ENCODE results near the gene HIC2. TPM values are rescaled to one million over a fixed set of nuclear protein-coding genes. Genes with fewer than 3 reads are reported as not detected.
"Not testable (repeated sequence)": the region's sequence is repeated elsewhere in the genome, so short reads cannot be mapped to it uniquely, and the experiment has no call there.

HIC2 gene
- total RNA-seq, 1 donor from 2014 or later, result 44.2 TPM

DNA sequence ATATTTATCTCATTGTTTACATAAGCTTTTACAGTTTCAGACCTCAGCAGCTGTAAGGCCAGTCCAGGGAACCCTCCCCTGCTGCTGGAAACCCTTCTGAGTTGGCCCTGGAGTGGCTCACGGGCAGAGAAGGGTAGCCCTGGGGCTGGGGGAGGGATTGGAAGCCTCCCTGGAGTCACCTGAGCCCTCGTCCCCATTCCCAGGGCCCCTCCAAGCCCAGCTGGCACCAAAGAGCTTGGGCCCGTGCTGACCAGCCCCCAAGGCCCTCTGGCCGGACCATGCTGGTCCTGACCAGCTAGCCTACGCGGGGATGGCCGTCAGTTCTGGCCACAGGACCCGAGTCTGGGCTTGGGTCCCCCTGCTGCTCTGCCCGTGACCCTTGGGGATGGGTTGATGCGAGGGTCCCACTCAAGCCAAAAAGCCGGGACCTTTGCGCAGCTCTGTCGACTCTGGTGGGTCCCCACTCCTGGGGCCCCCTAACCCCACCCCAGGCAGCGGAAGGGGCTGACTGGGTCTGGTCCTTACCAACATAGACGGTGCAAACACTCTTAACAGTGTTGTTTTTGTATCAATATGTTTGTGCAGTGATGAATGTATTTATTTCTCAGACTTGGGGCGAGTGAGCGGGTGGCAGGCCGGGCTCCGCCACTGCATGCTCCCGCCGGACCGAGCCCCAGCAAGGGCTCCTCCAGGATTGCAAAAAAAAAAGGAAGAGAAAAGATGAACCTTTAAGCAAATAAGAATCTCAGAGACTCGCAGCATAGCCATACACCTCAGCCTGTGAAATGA lies 32.6 kb downstream of the HIC2 start:
- Mint-ChIP-seq H3K4me1 (peaks cover 7% of the 10 kb centered on the region), H3K4me3 (no peak overlapping the region), H3K36me3 (ENCODE audit: low read depth) (no peaks in the 10 kb centered on the region), H3K9me3 (no peaks in the 10 kb centered on the region), H3K27ac (ENCODE audit: unreplicated experiment) (no peak overlapping the region), H3K27me3 (ENCODE audit: low read depth) (no peaks in the 10 kb centered on the region)
- TF ChIP-seq, protein P1, sequence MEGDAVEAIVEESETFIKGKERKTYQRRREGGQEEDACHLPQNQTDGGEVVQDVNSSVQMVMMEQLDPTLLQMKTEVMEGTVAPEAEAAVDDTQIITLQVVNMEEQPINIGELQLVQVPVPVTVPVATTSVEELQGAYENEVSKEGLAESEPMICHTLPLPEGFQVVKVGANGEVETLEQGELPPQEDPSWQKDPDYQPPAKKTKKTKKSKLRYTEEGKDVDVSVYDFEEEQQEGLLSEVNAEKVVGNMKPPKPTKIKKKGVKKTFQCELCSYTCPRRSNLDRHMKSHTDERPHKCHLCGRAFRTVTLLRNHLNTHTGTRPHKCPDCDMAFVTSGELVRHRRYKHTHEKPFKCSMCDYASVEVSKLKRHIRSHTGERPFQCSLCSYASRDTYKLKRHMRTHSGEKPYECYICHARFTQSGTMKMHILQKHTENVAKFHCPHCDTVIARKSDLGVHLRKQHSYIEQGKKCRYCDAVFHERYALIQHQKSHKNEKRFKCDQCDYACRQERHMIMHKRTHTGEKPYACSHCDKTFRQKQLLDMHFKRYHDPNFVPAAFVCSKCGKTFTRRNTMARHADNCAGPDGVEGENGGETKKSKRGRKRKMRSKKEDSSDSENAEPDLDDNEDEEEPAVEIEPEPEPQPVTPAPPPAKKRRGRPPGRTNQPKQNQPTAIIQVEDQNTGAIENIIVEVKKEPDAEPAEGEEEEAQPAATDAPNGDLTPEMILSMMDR (conservative IDR thresholded peaks at IDR 0.05), result no peak
- DNase-seq (ENCODE audit: low read depth, low spot score), result peak; percentile 0

DNA sequence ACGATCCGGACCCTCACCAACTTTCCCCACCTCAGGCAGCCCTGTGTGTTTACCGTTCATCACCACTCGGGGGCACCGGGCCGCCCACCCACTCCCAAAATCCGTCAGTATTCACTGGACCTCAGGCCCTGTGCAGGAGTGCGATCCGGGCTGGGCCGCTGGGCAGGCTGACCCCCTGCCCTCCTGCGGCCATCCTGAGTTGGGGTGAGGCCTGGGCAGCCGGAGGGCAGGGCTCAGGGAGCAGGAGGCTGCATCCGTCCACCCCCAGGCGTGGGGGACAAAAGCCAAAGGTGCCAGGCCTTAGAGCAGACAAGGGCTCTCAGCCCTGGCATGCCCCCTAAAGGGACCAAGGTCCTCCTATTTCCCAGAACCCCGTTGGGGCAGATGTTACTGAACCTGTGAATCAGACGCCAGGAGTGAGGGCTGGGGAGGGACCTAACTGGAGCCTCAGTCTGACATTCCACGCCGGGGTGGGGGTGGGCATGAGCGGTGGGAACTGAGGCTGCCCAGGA lies 33.2 kb downstream of the HIC2 start:
- DNase-seq (ENCODE audit: low read depth, low spot score), result peak; percentile 3
- no peak overlapping the region for H3K27ac Mint-ChIP-seq (ENCODE audit: unreplicated experiment)
- H3K4me3 Mint-ChIP-seq, result no peak overlapping the region
- TF ChIP-seq, protein P1 (conservative IDR thresholded peaks at IDR 0.05), result peak; percentile 39
- no peaks in the 10 kb centered on the region for H3K9me3 Mint-ChIP-seq
- peaks cover 7% of the 10 kb centered on the region for H3K4me1 Mint-ChIP-seq
- H3K27me3 Mint-ChIP-seq (ENCODE audit: low read depth), result no peaks in the 10 kb centered on the region
- H3K36me3 Mint-ChIP-seq (ENCODE audit: low read depth), result no peaks in the 10 kb centered on the region

GRCh38 chr22:21450858-21451353 lies 33.7 kb downstream of the HIC2 start:
- DNase-seq (ENCODE audit: low read depth, low spot score), result no peak
- H3K27ac Mint-ChIP-seq (ENCODE audit: unreplicated experiment), result no peak overlapping the region

DNA sequence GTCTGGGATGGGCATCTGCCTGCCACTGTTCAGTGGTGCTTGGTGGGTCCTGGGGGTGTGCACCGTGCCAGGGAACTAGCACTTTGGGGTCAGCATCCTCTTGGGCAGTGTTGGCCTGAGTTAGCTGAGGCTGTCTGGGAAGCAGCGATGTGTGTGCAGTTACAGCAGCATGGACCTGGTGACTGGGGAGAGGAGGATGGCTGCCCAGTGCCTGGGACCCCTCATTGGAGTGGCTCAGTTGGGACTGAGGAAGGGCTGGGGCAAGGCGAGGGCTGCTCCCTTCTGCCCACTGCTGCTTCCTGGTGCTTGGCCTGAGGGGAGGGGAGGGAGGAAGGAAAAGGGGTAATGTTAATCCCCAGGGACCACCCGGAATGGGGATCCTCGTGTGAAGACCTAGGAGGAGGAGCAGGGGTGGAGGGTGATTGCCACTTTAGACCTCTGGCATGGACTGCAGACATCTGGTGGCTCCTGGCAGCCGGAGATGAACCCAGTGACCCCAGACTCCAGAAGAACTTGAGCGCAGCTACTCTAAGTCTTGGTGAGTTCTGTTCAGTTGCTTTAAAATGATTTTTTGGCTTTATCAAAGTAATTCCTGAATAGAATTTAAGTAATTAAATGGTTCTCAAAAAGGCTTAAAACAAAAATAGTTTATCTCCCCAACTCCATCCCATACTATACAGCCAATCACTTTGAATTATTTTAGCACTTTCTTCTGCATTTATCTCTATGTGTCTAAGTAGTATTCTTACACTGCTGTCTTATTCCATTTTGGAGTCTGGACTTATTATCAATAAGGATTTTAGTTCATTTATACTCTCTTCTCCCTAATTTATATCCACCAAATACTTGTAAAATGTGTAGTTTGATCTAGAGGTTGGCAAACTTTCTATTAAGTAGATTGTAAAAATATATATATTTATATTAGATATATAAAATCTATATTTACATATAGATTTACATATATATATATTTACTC lies 34.7 kb downstream of the HIC2 start:
- Mint-ChIP-seq H3K36me3 (ENCODE audit: low read depth) (no peaks in the 10 kb centered on the region), H3K27me3 (ENCODE audit: low read depth) (no peaks in the 10 kb centered on the region), H3K27ac (ENCODE audit: unreplicated experiment) (peak overlapping the region; percentile 57), H3K4me3 (no peak overlapping the region), H3K4me1 (peaks cover 7% of the 10 kb centered on the region), H3K9me3 (no peaks in the 10 kb centered on the region)
- TF ChIP-seq, protein P1 (conservative IDR thresholded peaks at IDR 0.05), result no peak
- peak; percentile 1 for DNase-seq (ENCODE audit: low read depth, low spot score)

More at GRCh38 chr22:21450858-21451353, 33.7 kb downstream of the HIC2 start:
- Mint-ChIP-seq H3K4me1 (peaks cover 7% of the 10 kb centered on the region), H3K9me3 (no peaks in the 10 kb centered on the region), H3K4me3 (no peak overlapping the region), H3K27me3 (ENCODE audit: low read depth) (no peaks in the 10 kb centered on the region), H3K36me3 (ENCODE audit: low read depth) (no peaks in the 10 kb centered on the region)
- TF ChIP-seq, protein P1 (conservative IDR thresholded peaks at IDR 0.05), result no peak

DNA sequence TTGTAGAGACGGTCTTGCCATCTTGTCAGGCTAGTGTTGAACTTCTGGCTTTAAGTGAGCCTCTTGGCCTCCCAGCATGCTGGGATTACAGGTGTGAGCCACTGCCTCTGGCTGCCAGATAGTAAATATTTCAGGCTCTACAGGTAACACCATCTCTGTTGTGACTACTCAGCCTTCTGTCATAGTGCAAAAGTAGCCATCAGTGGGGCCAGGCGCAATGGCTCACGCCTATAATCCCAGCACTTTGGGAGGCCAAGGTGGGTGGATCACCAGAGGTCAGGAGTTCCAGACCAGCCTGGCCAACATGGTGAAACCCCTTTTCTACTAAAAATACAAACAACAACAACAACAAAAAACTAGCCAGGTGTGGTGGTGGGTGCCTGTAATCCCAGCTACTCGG lies 35.5 kb downstream of the HIC2 start:
- H3K36me3 Mint-ChIP-seq (ENCODE audit: low read depth); H3K4me3 Mint-ChIP-seq; H3K4me1 Mint-ChIP-seq; H3K27ac Mint-ChIP-seq (ENCODE audit: unreplicated experiment); H3K27me3 Mint-ChIP-seq (ENCODE audit: low read depth); H3K9me3 Mint-ChIP-seq: not testable (repeated sequence)
- DNase-seq (ENCODE audit: low read depth, low spot score), result peak; percentile 0

DNA sequence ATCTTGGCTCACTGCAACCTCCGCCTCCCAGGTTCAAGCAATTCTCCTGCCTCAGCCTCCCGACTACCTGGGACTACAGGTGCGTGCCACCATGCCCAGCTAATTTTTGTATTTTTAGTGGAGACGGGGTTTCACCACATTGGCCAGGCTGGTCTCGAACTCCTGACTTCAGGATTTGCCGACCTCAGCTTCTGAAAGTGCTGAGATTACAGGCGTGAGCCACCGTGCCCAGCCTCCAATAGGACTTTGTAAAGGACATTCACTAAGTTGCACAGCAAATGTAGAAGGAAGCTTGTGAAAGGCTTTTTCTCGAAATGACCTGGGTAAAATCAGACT lies 37.8 kb downstream of the HIC2 start:
- not testable (repeated sequence) for H3K9me3 Mint-ChIP-seq; H3K27me3 Mint-ChIP-seq (ENCODE audit: low read depth)
- peak; percentile 0 for DNase-seq (ENCODE audit: low read depth, low spot score)

More for the DNA sequence above, 37.8 kb downstream of the HIC2 start:
- H3K4me3 Mint-ChIP-seq; H3K36me3 Mint-ChIP-seq (ENCODE audit: low read depth); H3K27ac Mint-ChIP-seq (ENCODE audit: unreplicated experiment); H3K4me1 Mint-ChIP-seq: not testable (repeated sequence)

Data from neural crest cell (in vitro differentiated cells).